HG03196 (cell line): ENCODE measurements around the gene MYCN.

Experiments
- ATAC-seq: cut with Tn5 transposase; IDR thresholded peaks from one replicate; pipeline ENCODE4 v1.9.1; 2021; ENCODE audit not compliant: unreplicated experiment

The MYCN gene

GRCh38 chr2:15992457-15993231, 52.3 kb downstream of the MYCN start:
- no peak for ATAC-seq

GRCh38 chr2:15993232-15993610, 52.9 kb downstream of the MYCN start:
- ATAC-seq = no peak

DNA sequence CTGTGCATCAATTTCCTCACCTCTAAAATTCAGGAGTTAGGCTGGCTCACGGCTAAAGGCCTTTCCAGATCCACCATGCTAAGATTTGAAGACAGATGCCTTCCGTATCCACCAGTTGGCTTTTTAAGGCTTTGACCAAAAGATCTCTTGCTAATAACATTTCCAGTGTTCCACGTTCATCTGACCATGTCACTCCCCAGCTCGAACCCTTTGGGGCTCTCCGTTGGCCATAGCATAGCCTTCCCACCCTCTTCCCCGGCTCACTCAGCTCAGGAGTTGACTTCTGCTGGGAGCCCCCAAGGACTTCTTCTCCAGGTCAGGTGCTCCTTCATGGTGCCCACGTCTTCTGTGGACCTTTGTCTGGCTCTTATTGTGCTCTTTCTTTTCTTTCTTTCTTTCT, 53.3 kb downstream of the MYCN start:
- ATAC-seq = no peak

- no peak for ATAC-seq
Observed at GRCh38 chr2:15995603-15996002, 55.3 kb downstream of the MYCN start.
